H1 (cell line): ENCODE data around the gene KRTAP4-1. TPM values are rescaled to one million over a fixed set of nuclear protein-coding genes. Genes with fewer than 3 reads are reported as not detected.

ENCODE experiments used
- CTCF ChIA-PET: fragments of 300-600 bp; sonication (Branson Sonifier 250); formaldehyde crosslinking; loops from one replicate; lab custom pipeline; 2021; ENCODE audit not compliant: partially characterized antibody; lab: Charles Lee
- POLR2A ChIA-PET: fragments of 300-600 bp; sonication (Branson Sonifier 250); formaldehyde crosslinking; loops from one replicate; lab custom pipeline; 2021; ENCODE audit warnings: inconsistent platforms; ENCODE audit not compliant: partially characterized antibody; lab: Charles Lee
- DNase-seq, 2 experiments: peaks; one replicate each; pipeline versions ENCODE4 v3.0.0 to v3.0.0-alpha.2; 2010 to 2022; ENCODE audit warnings: low spot score in 2 of 2, low read depth in 1 of 2, mixed read lengths in 1 of 2
- FAIRE-seq: peaks from 2 replicates; lab custom pipeline; 2011; peaks lifted over from hg19 to GRCh38; lab: Jason Lieb, UNC
- H2AFZ ChIP-seq: 2 replicates; pipeline ENCODE4 v1.8.1; 2012; ENCODE audit warnings: low read length, inconsistent platforms
- H2AK5ac ChIP-seq: 2 replicates; pipeline ENCODE4 v1.6.1; 2013; ENCODE audit warnings: low read depth, low read length
- H2BK120ac ChIP-seq: replicated peaks from 2 replicates; pipeline ENCODE3; 2013; ENCODE audit warnings: low read depth, low read length, inconsistent platforms
- H2BK12ac ChIP-seq: 2 replicates; pipeline ENCODE4 v1.6.1; 2013; ENCODE audit warnings: low read depth, low read length
- H2BK15ac ChIP-seq: 2 replicates; pipeline ENCODE4 v1.6.1; 2013; ENCODE audit warnings: low read length
- H2BK20ac ChIP-seq: 2 replicates; pipeline ENCODE4 v1.6.1; 2013; ENCODE audit warnings: low read length
- H2BK5ac ChIP-seq: 2 replicates; pipeline ENCODE4 v1.6.1; 2013; ENCODE audit warnings: low read depth, low read length
- H3K14ac ChIP-seq: 2 replicates; pipeline ENCODE4 v1.6.1; 2013; ENCODE audit warnings: inconsistent platforms; ENCODE audit not compliant: insufficient read length
- H3K18ac ChIP-seq: 2 replicates; pipeline ENCODE4 v1.6.1; 2013; ENCODE audit warnings: low read length; ENCODE audit errors: extremely low read depth
- H3K23ac ChIP-seq: 2 replicates; pipeline ENCODE4 v1.6.1; 2013; ENCODE audit warnings: inconsistent platforms; ENCODE audit not compliant: insufficient read length
- H3K23me2 ChIP-seq: 2 replicates; pipeline ENCODE4 v1.6.1; 2013; ENCODE audit warnings: low read depth, low read length
- H3K27ac ChIP-seq: 2 replicates; pipeline ENCODE4 v1.6.1; 2011; ENCODE audit warnings: low read depth, low read length, inconsistent platforms
- H3K27me3 ChIP-seq, 4 experiments: replicated peaks in 1 of 4; 1 replicate in 1 of 4; 2 replicates in 3 of 4; pipeline versions ENCODE4 v1.6.1 to v1.8.1; 2011 to 2013; ENCODE audit warnings: low read length in 3 of 4, mild to moderate bottlenecking in 3 of 4, inconsistent platforms in 2 of 4, mixed read lengths in 2 of 4, moderate library complexity in 1 of 4; ENCODE audit not compliant: control insufficient read depth in 3 of 4, insufficient read depth in 3 of 4; ENCODE audit errors: extremely low read depth in 1 of 4
- H3K36me3 ChIP-seq, 4 experiments: 2 replicates each; pipeline versions ENCODE4 v1.6.1 to v1.8.1; 2011 to 2013; ENCODE audit warnings: mild to moderate bottlenecking in 4 of 4, low read length in 3 of 4, moderate library complexity in 2 of 4, control low read depth in 1 of 4, inconsistent platforms in 1 of 4; ENCODE audit not compliant: insufficient read depth in 4 of 4, control insufficient read depth in 2 of 4
- H3K4ac ChIP-seq: replicated peaks from 2 replicates; pipeline ENCODE3; 2013; ENCODE audit warnings: low read length, low read depth, mixed read lengths, inconsistent platforms; ENCODE audit not compliant: insufficient read length
- H3K4me1 ChIP-seq, 4 experiments: replicated peaks in 1 of 4; 1 replicate in 1 of 4; 2 replicates in 3 of 4; pipeline versions ENCODE4 v1.6.1 to v1.8.1; 2011 to 2013; ENCODE audit warnings: low read length in 3 of 4, inconsistent platforms in 2 of 4, mixed read lengths in 1 of 4; ENCODE audit not compliant: insufficient read depth in 4 of 4, control insufficient read depth in 3 of 4
- H3K4me2 ChIP-seq, 2 experiments: 2 replicates each; pipeline versions ENCODE4 v1.6.1 to v1.8.1; 2011 to 2013; ENCODE audit warnings: low read depth in 2 of 2, low read length in 2 of 2, control low read depth in 1 of 2, inconsistent platforms in 1 of 2, mild to moderate bottlenecking in 1 of 2; ENCODE audit not compliant: insufficient read depth in 1 of 2
- H3K4me3 ChIP-seq, 4 experiments: fragments of 200-600, 300-600 bp in 1 of 4; sonication (generic), shearing (Covaris generic), sonication (Bioruptor Twin) in 1 of 4; 2 replicates each; pipeline versions ENCODE4 v1.5.1 to v1.8.1; 2011 to 2016; ENCODE audit warnings: low read length in 4 of 4, low read depth in 3 of 4, control low read depth in 2 of 4, inconsistent platforms in 2 of 4, mild to moderate bottlenecking in 2 of 4, mixed read lengths in 1 of 4, moderate library complexity in 1 of 4; ENCODE audit not compliant: insufficient read depth in 2 of 4; ENCODE audit errors: extremely low read depth in 1 of 4
- H3K56ac ChIP-seq: replicated peaks from 2 replicates; pipeline ENCODE3; 2013; ENCODE audit warnings: low read depth, mild to moderate bottlenecking, mixed read lengths, low read length, inconsistent platforms; ENCODE audit not compliant: insufficient read length
- H3K79me1 ChIP-seq: 2 replicates; pipeline ENCODE4 v1.6.1; 2013; ENCODE audit warnings: low read depth, low read length, control low read depth
- H3K79me2 ChIP-seq, 2 experiments: 2 replicates each; pipeline versions ENCODE4 v1.6.1 to v1.8.1; 2012 to 2013; ENCODE audit warnings: low read length in 2 of 2, mild to moderate bottlenecking in 2 of 2, inconsistent platforms in 1 of 2; ENCODE audit not compliant: insufficient read depth in 2 of 2, control insufficient read depth in 1 of 2
- H3K9ac ChIP-seq, 4 experiments: replicated peaks in 1 of 4; 1 replicate in 1 of 4; 2 replicates in 3 of 4; pipeline versions ENCODE4 v1.6.1 to v1.8.1; 2011 to 2013; ENCODE audit warnings: low read depth in 3 of 4, low read length in 3 of 4, control low read depth in 2 of 4, mild to moderate bottlenecking in 2 of 4, moderate library complexity in 2 of 4, inconsistent platforms in 1 of 4; ENCODE audit errors: extremely low read depth in 1 of 4
- H3K9me3 ChIP-seq, 2 experiments: 2 replicates each; pipeline versions ENCODE4 v1.6.1 to v1.8.1; 2012 to 2013; ENCODE audit warnings: mild to moderate bottlenecking in 2 of 2, moderate library complexity in 2 of 2, control low read depth in 1 of 2, inconsistent platforms in 1 of 2, low read depth in 1 of 2, low read length in 1 of 2, mixed read lengths in 1 of 2; ENCODE audit not compliant: insufficient read depth in 2 of 2
- H4K20me1 ChIP-seq, 2 experiments: replicated peaks in 1 of 2; 2 replicates each; pipeline versions ENCODE3 to v1.8.1; 2011 to 2013; ENCODE audit warnings: inconsistent platforms in 2 of 2, low read length in 2 of 2, mild to moderate bottlenecking in 1 of 2; ENCODE audit not compliant: insufficient read depth in 2 of 2, control insufficient read depth in 1 of 2
- H4K5ac ChIP-seq: 2 replicates; pipeline ENCODE4 v1.6.1; 2013; ENCODE audit warnings: low read length, low read depth, mixed read lengths, inconsistent platforms; ENCODE audit not compliant: insufficient read length
- H4K8ac ChIP-seq: 2 replicates; pipeline ENCODE4 v1.8.0; 2013; ENCODE audit warnings: mild to moderate bottlenecking, moderate library complexity, low read length, inconsistent platforms; ENCODE audit not compliant: insufficient read depth; ENCODE audit errors: extremely low read depth
- H4K91ac ChIP-seq: replicated peaks from 2 replicates; pipeline ENCODE3; 2013; ENCODE audit warnings: low read length, mixed read lengths, inconsistent platforms; ENCODE audit not compliant: insufficient read length
- BACH1 ChIP-seq: IDR thresholded peaks from 2 replicates; pipeline ENCODE4 v1.6.1; 2012; ENCODE audit warnings: low read length, improper control_type of control experiment
- CBX8 ChIP-seq: fragments of 300-800, 300-1000 bp; sonication (generic); IDR thresholded peaks from 2 replicates; pipeline ENCODE4 v1.7.1; 2016; ENCODE audit warnings: low read depth, low read length, borderline replicate concordance
- CHD1 ChIP-seq: IDR thresholded peaks from 2 replicates; pipeline ENCODE4 v1.6.1; 2012; ENCODE audit warnings: low read depth, low read length, improper control_type of control experiment
- CHD2 ChIP-seq: IDR thresholded peaks from 2 replicates; pipeline ENCODE4 v1.6.1; 2012; ENCODE audit warnings: low read length, improper control_type of control experiment
- EZH2 ChIP-seq: fragments of 200-600 bp; sonication (generic); IDR thresholded peaks from 2 replicates; pipeline ENCODE4 v1.7.1; 2012; ENCODE audit warnings: low read depth, mild to moderate bottlenecking, moderate library complexity, low read length, inconsistent platforms; ENCODE audit not compliant: severe bottlenecking
- HDAC6 ChIP-seq: IDR thresholded peaks from one replicate; pipeline ENCODE4 v1.7.1; 2012; ENCODE audit warnings: low read depth, mild to moderate bottlenecking, inconsistent platforms, low read length, moderate library complexity
- NRF1 ChIP-seq: IDR thresholded peaks from 2 replicates; pipeline ENCODE4 v1.6.1; 2011; ENCODE audit warnings: mild to moderate bottlenecking, low read depth, low read length, improper control_type of control experiment
- RBBP5 ChIP-seq: IDR thresholded peaks from 2 replicates; pipeline ENCODE4 v1.7.1; 2012; ENCODE audit warnings: low read depth, mild to moderate bottlenecking, inconsistent platforms, low read length, moderate library complexity, borderline replicate concordance
- SIN3A ChIP-seq, 2 experiments: IDR thresholded peaks in 1 of 2; conservative IDR thresholded peaks in 1 of 2; 2 replicates each; pipeline ENCODE4 v1.6.1; 2011 to 2012; ENCODE audit warnings: low read length in 2 of 2, improper control_type of control experiment in 1 of 2, low read depth in 1 of 2, mild to moderate bottlenecking in 1 of 2
- SP1 ChIP-seq: IDR thresholded peaks from 2 replicates; pipeline ENCODE4 v1.6.1; 2011; ENCODE audit warnings: low read depth, low read length
- SP2 ChIP-seq: IDR thresholded peaks from 2 replicates; pipeline ENCODE4 v1.6.1; 2012; ENCODE audit warnings: mild to moderate bottlenecking, low read length, inconsistent platforms
- SRF ChIP-seq: IDR thresholded peaks from 2 replicates; pipeline ENCODE4 v1.6.1; 2011; ENCODE audit warnings: mild to moderate bottlenecking, low read depth, low read length, moderate library complexity
- WGBS, 2 experiments: shearing (Covaris generic) in 1 of 2; methylation state at CpG; one replicate each; pipeline versions ENCODE4 v1.1.6 to v1.1.7; 2013 to 2015; ENCODE audit warnings: low lambda C conversion rate in 2 of 2, mixed read lengths in 2 of 2, inconsistent platforms in 1 of 2, low coverage in 1 of 2, missing lambda C conversion rate in 1 of 2; ENCODE audit not compliant: insufficient replicate concordance in 2 of 2, insufficient coverage in 1 of 2, insufficient read length in 1 of 2; ENCODE audit errors: extremely low coverage in 1 of 2, missing lambda C conversion rate in 1 of 2; 5-methylcytosine and 5-hydroxymethylcytosine counted together
- polyA plus RNA-seq, 7 experiments: library from polyadenylated mRNA; depleted of rRNA in 3 of 7; stranded (reverse) in 5 of 7; unstranded in 2 of 7; fragments of >200 nt in 5 of 7; fragments of 200-250 nt in 2 of 7; gene quantifications; 1 replicate in 5 of 7; 2 replicates in 1 of 7; 4 replicates in 1 of 7; pipeline versions ENCODE4 v1.2.1 to v1.2.3, GENCODE V29; 2011 to 2013; ENCODE audit warnings: missing spikeins in 2 of 7, mixed read lengths in 2 of 7
- total RNA-seq: library from RNA; stranded (reverse); fragmentation: NEBNext Ultra II Directional; extraction: Animal tissue kit (Norgen Biotek cat#: 25700); gene quantifications from 2 replicates; pipeline ENCODE4 v1.2.1, GENCODE V29; 2021

Gene KRTAP4-1
- total and polyA plus RNA-seq, 2 of the 8 experiments (the other 6 are each of a cell fraction or from before 2014, with no cell fraction given), result not detected

- 90% methylated on average over 2 of the region's 2 CpGs; no CpG with 5 or more reads in 1 of the 2 experiments for WGBS, 2 experiments
Observed at GRCh38 chr17:41145261-41145660, 39.5 kb downstream of the KRTAP4-1 start.

More at GRCh38 chr17:41145261-41145660, 39.5 kb downstream of the KRTAP4-1 start:
- Histone ChIP-seq H4K20me1 (no peaks in the 10 kb centered on the region), H4K5ac (no peak overlapping the region), H3K36me3 (no peaks in the 10 kb centered on the region), H3K79me1 (no peaks in the 10 kb centered on the region), H3K23ac (no peak overlapping the region), H4K8ac (no peak overlapping the region), H2AFZ (no peak overlapping the region), H3K56ac (no peak overlapping the region), H3K14ac (no peak overlapping the region), H3K4me2 (no peak overlapping the region), H2BK12ac (no peak overlapping the region), H3K79me2 (no peaks in the 10 kb centered on the region), H2BK15ac (no peak overlapping the region), H3K27ac (no peak overlapping the region), H3K18ac (no peak overlapping the region), H3K27me3 (no peaks in the 10 kb centered on the region), H3K9ac (no peak overlapping the region), H3K4me1 (no peaks in the 10 kb centered on the region), H2BK5ac (no peak overlapping the region), H2BK120ac (no peak overlapping the region), H2AK5ac (no peak overlapping the region), H3K4ac (no peak overlapping the region), H3K9me3 (peaks cover 6 to 10% of the 10 kb centered on the region in 2 experiments; a peak in 3 of 4 replicates), H3K23me2 (peaks cover 2% of the 10 kb centered on the region; the same call in 1 of the 2 replicates), H3K4me3 (no peak overlapping the region), H4K91ac (no peak overlapping the region), H2BK20ac (no peak overlapping the region)
- no peak for DNase-seq
- POLR2A ChIA-PET, result no interaction called here
- no peak for FAIRE-seq
- TF ChIP-seq SP1 (no peak), CBX8 (no peak), SP2 (no peak), SRF (no peak), NRF1 (no peak), HDAC6 (no peak), SIN3A (conservative IDR thresholded peaks at IDR 0.05 in 1 of 2, IDR thresholded peaks at IDR 0.05 in 1 of 2; ENCODE audit: low read depth in 1 of 2, low read length in 2 of 2) (no peak), CHD2 (no peak), CHD1 (no peak), EZH2 (no peak), BACH1 (no peak), RBBP5 (no peak)
- CTCF ChIA-PET, result no interaction called here
